RWPE2 (cell line): Measurements from ENCODE around the gene RAVER1.
A peak's percentile ranks its signal among the peaks of the same experiment; 100 is the strongest.
"Not testable (repeated sequence)": the region's sequence is repeated elsewhere in the genome, so short reads cannot be mapped to it uniquely, and the experiment has no call there.

Source experiments
- ATAC-seq: fragments of 200-7000 bp; cut with Tn5 transposase; 3 replicates; pipeline ENCODE4 v1.9.1; 2021; ENCODE audit warnings: low read depth
- DNase-seq: peaks from one replicate; pipeline ENCODE4 v3.0.0-alpha.2; 2020; ENCODE audit warnings: low spot score
- H3K27ac ChIP-seq: fragments of 450-650 bp; 2 replicates; pipeline ENCODE4 v1.5.1; 2017; ENCODE audit warnings: mild to moderate bottlenecking; ENCODE audit not compliant: poor library complexity, severe bottlenecking
- H3K27me3 ChIP-seq: fragments of 250-450 bp; sonication (Bioruptor Pico); 2 replicates; pipeline ENCODE4 v1.5.1; 2021; ENCODE audit warnings: mild to moderate bottlenecking, moderate library complexity; ENCODE audit not compliant: insufficient read depth, poor library complexity, severe bottlenecking
- H3K36me3 ChIP-seq: fragments of 250-450 bp; sonication (Bioruptor Pico); 2 replicates; pipeline ENCODE4 v1.5.1; 2020; ENCODE audit warnings: low read depth, mild to moderate bottlenecking, moderate library complexity
- H3K4me1 ChIP-seq: fragments of 250-450 bp; sonication (Bioruptor Pico); 2 replicates; pipeline ENCODE4 v1.5.1; 2021; ENCODE audit warnings: mild to moderate bottlenecking, moderate library complexity; ENCODE audit not compliant: insufficient read depth, poor library complexity, severe bottlenecking
- H3K4me3 ChIP-seq: fragments of 250-450 bp; sonication (Bioruptor Pico); 2 replicates; pipeline ENCODE4 v1.5.1; 2021; ENCODE audit warnings: mild to moderate bottlenecking, moderate library complexity; ENCODE audit not compliant: severe bottlenecking
- H3K9me3 ChIP-seq: fragments of 250-450 bp; sonication (Bioruptor Pico); 2 replicates; pipeline ENCODE4 v1.5.1; 2021; ENCODE audit warnings: mild to moderate bottlenecking, moderate library complexity; ENCODE audit not compliant: severe bottlenecking
- CTCF ChIP-seq: fragments of 450-650 bp; IDR thresholded peaks from one replicate; pipeline ENCODE4 v1.5.1; 2017; ENCODE audit warnings: mild to moderate bottlenecking, moderate library complexity; ENCODE audit not compliant: poor library complexity, severe bottlenecking

RAVER1 gene

GRCh38 chr19:10332965-10333757, at the start of gene RAVER1:
Gene RAVER1 (minus strand): TSS chr19:10333529. CDS start chr19:10333507, 22 bp downstream.
- Histone ChIP-seq H3K27me3 (no peaks in the 10 kb centered on the region), H3K4me1 (no peaks in the 10 kb centered on the region), H3K36me3 (peaks cover 35% of the 10 kb centered on the region), H3K27ac (peak within 1 kb of the TSS; percentile 49), H3K4me3 (peak within 1 kb of the TSS; percentile 84), H3K9me3 (no peaks in the 10 kb centered on the region)
- DNase-seq (peak; percentile 96), ATAC-seq (peak; percentile 84)
- no peak for TF ChIP-seq CTCF

- H3K9me3 ChIP-seq, DNase-seq, ATAC-seq, H3K27ac ChIP-seq, H3K4me3 ChIP-seq, H3K4me1 ChIP-seq, H3K27me3 ChIP-seq: not testable (repeated sequence)
- peaks cover 14% of the 10 kb centered on the region for H3K36me3 ChIP-seq
Measured at GRCh38 chr19:10383223-10383499, 49.8 kb upstream of the RAVER1 start.

GRCh38 chr19:10380313-10381102, 47.2 kb upstream of the RAVER1 start, which contains the start of gene TYK2:
Gene TYK2 (minus strand): TSS chr19:10380572. CDS start chr19:10378406, 2,166 bp downstream.
- Histone ChIP-seq H3K36me3 (peaks cover 21% of the 10 kb centered on the region), H3K9me3 (no peaks in the 10 kb centered on the region), H3K27me3 (no peaks in the 10 kb centered on the region), H3K4me1 (peaks cover 5% of the 10 kb centered on the region), H3K27ac (peak within 1 kb of the TSS; percentile 38), H3K4me3 (peak within 1 kb of the TSS; percentile 85)
- peak; percentile 97 for ATAC-seq
- no peak for TF ChIP-seq CTCF
- peak; percentile 96 for DNase-seq

- H3K27me3 ChIP-seq, result no peaks in the 10 kb centered on the region
- peaks cover 21% of the 10 kb centered on the region for H3K36me3 ChIP-seq
- TF ChIP-seq CTCF, result peak; percentile 8
- peak overlapping the region; percentile 38 for H3K27ac ChIP-seq
- no peaks in the 10 kb centered on the region for H3K9me3 ChIP-seq
- DNase-seq (no peak), ATAC-seq (peak; percentile 1; the same call in 1 of the 3 replicates)
- peaks cover 5% of the 10 kb centered on the region for H3K4me1 ChIP-seq
- H3K4me3 ChIP-seq, result peak overlapping the region; percentile 85
Measured at GRCh38 chr19:10379880-10380312, 46.6 kb upstream of the RAVER1 start.

GRCh38 chr19:10378124-10378523, 44.8 kb upstream of the RAVER1 start:
- no peaks in the 10 kb centered on the region for H3K9me3 ChIP-seq
- no peaks in the 10 kb centered on the region for H3K27me3 ChIP-seq
- ATAC-seq (no peak), DNase-seq (no peak)
- peaks cover 29% of the 10 kb centered on the region for H3K36me3 ChIP-seq
- no peak overlapping the region for H3K27ac ChIP-seq
- H3K4me1 ChIP-seq, result peaks cover 5% of the 10 kb centered on the region
- no peak for TF ChIP-seq CTCF
- H3K4me3 ChIP-seq, result no peak overlapping the region

- not testable (repeated sequence) for DNase-seq, H3K4me1 ChIP-seq, ATAC-seq, H3K27me3 ChIP-seq, H3K9me3 ChIP-seq, H3K4me3 ChIP-seq, H3K27ac ChIP-seq
- H3K36me3 ChIP-seq, result peaks cover 32% of the 10 kb centered on the region
Measured at GRCh38 chr19:10377140-10377640, 43.9 kb upstream of the RAVER1 start.
